Activated CD4-positive, alpha-beta T cell treated with anti-CD3 and anti-CD28 coated beads for 48 hours (primary cell): Measurements from ENCODE around the gene AHNAK.
"Not testable (repeated sequence)": the region's sequence is repeated elsewhere in the genome, so short reads cannot be mapped to it uniquely, and the experiment has no call there.

ENCODE experiments used
- DNase-seq: peaks from one replicate; pipeline ENCODE4 v3.0.0-alpha.2; 2020

AHNAK gene

DNA sequence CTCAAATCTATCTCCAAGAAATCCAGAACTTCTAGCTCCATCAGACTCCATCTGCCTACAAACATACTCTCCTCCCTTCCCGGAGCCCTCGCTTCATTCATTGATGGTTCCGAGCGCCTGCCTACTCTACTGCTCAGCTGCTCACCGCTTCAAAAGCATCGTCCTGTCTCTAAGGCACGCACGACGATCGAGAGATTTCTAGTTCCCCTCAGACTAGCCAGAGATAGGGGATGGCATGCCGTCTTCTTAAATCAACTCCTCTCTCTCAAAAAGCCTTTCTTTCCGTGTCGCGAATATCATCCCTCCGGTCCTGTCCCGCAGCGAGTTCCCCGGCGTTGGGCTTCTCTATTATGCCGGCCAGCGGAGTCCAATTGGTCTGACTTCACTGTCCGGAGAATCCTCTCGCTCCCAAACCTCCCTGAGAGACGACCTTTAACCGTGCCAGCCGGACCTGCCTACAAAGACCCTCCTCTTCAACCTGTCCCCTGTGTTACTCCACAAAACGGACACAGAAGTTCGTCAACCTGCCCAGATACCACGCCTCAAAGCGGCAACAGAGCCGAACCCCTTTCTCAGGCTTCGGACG lies 26.5 kb upstream of the AHNAK start:
- DNase-seq = peak; percentile 30

DNA sequence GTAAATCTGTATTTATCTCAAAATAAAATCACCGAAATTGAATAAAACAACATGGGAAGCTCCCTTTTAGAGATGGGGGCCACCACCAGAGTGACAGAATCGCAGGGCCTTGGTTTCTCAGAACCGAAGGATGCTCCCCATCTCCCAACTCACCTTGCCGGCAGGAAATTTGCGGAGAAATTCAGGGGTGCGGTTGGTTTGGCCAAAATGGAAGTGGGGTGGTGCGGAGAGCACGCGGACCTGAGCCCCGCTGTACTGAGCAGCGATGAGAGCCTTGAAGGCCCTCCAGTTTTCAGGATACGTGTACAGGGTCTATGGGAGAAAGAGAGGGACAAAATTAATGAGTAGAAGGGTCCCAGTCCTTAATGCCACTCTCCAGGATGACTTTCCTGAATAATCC lies 25.8 kb upstream of the AHNAK start:
- DNase-seq = no peak

DNA sequence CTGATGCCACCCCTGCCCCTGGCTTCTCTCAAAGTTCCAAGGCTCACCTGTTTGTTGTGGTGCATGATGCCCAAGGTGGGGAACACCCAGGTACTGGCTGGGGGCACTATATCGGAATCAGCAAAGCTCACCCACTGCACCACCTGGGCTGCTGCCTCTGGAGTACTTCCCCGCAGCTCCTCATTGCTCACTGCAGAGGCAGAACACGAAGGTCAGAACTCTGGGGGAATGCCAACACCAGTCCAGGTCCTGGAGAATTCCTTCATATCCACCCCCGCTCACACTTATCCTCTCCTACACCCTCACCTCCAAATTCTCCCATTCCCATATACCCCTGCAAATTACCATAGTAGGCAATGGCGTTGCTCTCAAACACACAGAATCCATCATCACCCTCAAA lies 24.9 kb upstream of the AHNAK start:
- not testable (repeated sequence) for DNase-seq

DNA sequence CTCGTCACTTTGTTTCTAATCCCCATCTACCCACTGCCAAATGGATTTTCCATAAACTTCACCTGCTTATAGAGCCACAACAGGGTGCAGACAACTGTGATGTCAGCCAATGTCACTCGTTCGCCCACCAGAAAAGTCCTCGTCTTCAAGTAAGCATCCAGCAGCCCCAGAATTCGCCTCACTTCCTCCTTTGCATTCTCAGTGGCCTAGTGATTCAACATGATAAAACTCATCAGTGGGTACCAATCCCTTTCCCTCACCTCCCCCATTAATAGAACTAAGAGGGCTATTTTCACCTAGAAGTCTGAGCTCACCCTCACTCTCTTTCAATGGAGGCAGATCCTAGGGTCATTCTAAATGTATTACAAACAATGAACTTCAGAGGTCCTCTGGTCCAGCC lies 24.3 kb upstream of the AHNAK start:
- not testable (repeated sequence) for DNase-seq

DNA sequence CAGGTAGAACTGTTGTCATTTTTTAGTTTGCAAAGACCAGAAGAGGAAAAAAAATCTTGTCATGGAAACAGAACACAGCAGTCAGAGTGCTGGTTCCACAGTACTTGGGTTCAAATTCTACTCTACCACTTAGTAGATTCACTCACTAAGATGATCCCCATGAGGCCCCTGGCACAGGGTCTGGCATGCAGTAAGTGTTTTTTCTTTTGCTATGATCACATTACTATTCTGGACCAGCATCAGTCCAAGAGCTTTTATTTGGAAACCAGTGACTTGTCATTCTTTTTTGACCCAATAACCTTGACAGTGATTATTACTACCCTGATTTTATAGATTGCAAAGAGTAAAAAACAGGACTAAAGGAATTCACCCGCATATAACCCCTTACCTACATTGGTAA lies 23.0 kb upstream of the AHNAK start:
- no peak for DNase-seq

DNA sequence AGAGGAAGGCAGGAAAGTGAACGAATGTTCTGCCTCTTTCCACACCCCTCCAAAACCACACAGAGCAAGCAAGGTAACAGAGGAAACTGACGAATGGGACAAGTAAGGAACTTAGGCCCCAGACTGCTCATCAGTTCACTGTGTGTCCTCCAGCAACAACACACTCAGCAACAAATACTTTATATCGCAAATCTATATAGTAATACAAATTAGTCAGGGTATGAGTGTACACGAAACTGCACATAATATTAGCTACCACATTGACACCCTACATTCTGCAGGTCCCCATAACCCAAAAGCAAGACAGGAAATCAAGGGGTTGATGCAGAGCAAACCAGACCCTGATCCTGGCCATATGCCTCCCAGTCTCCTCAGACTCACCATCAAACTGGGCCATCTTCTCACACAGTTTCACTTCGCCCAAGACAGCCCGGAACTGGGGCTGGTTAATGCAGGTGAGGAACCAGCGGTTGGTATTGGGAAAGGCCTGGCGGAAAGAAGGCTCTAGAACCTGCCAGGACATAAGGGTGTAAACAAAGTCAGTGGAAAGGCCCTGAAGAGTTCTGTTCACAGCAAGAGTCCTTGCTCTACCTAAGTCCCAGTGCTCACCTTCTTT lies 20.5 kb upstream of the AHNAK start:
- no peak for DNase-seq

DNA sequence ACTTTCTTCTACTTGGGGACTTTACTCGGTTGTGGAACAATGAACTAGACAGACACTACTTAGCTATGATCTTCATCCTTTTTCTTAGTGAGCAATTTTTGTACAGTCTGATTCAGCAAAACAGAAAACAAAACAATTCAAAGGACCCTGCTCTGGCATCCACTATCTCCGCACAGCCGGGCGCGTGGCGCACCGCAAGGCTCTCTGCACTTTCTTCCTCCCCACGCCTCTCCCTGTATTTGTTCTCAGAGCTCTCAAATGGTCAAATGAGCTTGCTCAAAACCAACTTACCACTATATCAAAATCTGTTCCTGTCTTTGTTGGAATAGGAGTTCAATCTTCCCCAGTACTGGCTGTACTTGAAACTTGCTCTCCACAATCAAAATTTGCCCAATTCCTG lies 19.6 kb upstream of the AHNAK start:
- no peak for DNase-seq

DNA sequence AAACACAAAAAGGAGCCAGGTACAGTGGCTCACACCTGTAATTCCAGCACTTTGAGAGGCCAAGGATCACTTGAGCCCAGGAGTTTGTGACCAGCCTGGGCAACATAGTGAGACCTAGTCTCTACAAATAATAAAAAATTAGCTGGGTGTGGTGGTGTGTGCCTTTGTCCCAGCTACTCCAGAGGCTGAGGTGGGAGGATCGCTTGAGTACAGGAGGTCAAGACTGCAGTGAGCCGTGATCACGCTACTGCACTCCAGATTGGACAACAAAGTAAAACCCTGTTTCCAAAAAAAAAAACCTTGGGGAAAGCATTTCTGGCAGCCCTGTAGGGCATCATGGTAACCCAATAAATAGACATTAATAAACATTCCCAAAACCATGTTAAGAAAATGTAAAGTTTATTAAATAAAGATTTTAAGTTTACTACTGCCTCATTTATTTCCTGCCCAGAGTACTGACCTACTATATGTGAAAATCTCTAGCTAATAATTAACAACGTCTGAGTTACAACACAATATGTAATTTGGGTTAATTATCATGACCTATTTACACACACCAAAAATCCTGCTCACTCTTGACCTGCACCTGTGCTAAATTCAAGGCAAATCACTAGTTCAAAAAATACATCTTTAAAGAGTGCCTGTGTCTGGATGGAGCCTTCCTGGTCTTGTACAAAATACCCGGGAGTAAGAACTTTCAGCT lies 18.6 kb upstream of the AHNAK start:
- no peak for DNase-seq

DNA sequence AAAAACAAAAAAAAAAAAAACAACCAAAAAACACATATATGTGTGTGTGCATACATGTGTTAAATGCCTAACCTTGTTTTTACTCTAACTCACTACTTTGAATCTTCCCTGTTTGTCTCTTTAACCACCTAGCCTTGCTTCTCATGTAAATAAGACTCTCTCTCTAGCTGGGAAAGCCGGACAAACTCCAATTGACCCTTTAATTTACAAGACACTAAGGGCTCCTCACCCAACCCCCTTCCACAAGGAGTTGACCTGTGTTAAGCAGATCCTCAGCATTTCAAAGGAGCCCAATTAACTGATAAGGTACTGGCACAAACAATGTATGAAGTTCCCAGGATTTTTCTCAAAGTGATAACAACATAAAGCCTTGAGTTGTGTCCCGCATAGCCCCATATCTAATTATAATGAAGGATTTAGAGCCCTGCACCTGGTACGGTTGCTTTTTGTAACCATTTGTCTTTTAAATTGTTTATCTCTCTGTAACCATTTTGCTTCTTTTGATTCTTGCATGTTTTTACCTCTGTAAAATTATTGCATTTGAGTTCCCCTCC lies 15.1 kb upstream of the AHNAK start:
- not testable (repeated sequence) for DNase-seq

DNA sequence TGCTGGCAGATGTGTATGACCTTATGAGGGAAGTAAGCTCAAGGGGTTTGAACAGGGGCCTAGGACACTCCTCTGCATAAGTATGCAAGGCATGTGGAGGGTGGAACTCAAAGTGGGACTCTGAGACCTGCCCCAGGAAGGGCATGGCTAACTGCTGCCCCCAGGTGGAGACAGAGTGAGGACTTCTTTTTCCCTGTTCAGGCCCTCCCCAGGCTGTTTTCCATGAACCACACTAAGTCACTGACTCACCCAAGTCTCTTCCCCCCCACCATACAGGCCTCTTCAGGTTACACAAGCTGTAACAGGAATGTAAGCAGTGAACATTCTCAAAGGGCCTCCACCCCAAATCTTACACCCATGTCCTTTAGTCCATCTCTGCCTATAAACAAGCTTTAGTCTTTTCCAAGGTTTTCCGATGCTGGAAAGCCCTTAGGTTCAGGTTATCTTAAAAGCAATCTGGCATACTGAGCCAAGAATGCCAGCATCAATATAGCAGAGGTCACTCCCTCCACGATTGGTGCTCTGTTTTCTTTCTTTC lies 14.0 kb upstream of the AHNAK start:
- DNase-seq = peak; percentile 83

DNA sequence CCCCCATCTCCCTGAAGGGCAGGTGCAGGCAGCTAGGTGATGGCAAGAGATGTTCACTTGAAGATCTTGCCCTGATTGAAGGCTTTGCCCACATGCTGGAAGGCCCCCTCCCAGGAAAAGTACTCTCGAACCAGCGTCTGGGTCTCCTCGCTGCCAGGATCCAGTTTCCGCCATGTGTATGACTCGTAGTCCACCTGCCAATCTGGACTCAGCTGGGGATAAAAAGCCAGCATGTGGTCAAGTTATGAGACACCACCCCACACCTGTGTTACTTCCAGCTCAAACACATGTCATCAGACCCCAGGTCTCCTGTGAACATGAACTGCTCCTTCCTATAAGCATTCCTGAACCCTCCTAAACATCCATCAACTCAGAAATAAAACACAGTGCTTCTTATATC lies 13.0 kb upstream of the AHNAK start:
- DNase-seq = not testable (repeated sequence)

DNA sequence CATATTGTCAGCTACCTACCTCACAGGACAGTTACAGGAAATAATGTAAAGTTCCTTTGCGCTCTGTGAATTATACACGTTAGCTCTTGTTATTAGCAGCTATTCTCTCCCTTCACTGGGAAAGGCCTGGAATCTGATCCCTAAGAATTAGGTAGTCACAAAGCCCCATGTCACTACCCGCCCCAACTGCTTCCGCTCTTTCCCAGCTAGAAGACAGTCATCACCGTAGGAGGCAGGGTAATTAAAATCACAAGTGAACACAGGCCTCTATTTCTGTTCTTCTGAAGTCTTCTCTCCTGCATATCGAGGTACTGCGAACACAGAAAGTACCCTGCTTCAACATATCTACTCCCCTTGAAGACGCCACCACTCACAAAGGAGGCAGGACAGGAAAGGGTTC lies 12.6 kb upstream of the AHNAK start:
- DNase-seq = no peak

DNA sequence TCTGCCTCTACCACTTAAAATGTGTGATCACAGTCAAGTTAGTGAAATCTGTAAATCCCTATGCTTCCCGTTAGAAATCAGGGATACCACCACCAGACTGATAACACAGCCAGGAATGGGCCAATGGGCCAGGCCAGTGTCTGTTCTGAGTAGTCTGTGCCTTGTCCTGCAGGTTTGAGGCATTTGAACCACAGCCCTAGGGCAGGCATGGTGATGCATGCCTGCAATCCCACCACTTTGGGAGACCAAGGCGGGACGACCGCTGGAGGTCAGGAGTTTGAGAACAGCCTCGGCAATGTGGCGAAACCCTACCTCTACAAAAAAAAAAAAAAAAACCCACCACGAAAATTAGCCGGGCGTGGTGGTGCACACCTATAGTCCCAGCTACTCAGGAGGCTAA lies 12.1 kb upstream of the AHNAK start:
- no peak for DNase-seq

DNA sequence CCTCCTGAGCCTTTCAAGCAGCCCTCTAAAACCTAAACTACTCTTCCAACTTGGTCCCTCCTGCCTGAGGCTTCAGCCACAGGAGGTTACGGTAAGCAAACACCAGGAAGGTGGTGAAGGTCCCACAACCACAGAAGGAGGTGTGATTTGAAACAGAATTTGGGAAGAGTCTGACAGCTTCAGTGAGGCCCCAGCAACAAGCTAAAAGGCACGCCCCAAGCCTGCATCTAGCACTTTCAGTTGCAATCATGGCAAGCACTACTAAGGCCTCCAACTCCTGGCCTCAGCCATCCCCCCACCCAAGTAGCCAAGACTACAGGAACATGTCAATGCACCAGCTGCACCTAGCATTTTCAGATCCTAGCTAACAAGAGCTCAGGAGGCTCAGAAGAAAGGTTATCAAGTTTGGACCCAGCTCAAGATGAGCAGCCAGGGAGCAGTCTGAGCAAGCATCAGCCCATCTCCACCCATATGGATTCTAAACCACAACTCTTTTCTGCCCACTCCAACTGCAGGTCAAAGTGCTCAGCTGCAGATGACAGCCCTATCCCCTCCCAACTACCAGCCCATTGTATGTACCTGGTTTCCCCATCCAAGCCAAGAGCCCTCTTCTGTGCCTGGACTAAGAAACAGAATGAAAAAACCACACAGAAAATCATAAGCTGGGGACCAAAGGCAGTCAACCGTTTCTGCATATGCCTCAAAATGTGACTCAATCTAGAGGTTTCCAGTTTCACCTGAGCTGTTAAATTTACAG lies 10.4 kb upstream of the AHNAK start:
- DNase-seq = peak; percentile 74

DNA sequence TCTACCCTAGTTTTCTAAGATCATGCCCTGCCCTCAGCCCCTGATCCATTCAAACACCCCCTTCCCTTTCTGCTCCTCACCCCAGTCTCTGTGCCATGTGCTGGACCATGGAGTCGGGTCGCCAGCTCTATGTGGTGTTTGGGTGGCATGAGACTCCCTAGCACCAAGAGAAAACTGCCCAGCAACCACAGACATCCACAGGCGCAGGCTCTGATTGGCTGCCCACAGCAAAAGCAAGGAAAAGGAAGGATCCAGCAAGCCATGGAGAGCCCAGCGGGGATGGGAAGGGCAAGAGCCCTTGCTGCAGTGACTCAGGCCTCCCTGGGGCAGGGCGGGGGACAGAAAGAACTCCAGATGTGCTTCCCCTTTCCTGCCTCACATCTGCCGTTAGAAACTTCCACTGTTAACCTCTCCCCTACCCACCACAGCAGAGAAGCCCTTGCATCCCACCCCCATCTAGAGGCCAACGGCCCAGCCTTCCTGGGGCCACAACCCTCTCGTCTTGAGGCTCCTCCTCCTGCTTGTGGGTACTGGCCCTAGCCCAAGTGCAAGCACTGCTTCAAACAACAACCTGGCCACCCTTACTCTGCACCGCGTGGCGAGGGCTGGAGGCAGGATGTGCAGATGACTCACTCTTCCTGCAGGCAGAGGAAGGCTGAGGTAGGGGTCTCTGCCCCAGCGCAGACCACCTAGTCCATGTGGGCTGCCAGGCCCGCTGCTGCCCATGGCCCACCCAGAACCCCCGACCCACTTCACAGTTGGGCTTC lies 9.7 kb upstream of the AHNAK start:
- DNase-seq = peak; percentile 88

DNA sequence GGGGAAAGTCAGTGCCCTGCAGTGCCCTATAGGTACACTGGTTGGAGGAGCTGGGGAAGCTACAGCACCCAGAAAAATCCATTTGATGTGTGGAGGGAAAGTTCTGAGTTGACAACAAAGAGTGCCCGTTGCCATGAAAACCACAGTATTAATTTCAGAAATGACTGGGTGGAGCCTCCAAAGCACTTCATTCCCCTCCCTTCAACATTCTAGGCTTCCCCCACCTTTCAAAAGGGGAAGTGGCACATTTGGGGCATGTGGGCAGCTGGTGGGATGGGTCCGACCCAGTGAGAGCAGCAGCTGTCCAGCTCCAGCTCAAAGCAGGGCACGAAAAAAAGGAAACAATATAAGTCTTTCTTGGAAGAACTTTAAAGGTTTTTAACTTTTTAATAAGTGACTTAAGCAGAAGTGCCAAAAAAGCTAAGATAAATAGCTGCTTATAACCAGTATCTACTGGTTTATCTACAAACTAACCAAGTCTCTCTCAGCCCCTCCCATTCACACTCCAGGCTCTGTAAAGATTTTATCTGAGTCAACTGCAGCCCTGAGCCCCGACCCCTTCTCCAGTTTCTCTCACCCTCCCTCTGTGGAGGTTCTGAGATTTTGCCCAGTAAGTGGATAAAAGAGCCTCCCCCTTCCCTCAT lies 9.0 kb upstream of the AHNAK start:
- DNase-seq = peak; percentile 54

DNA sequence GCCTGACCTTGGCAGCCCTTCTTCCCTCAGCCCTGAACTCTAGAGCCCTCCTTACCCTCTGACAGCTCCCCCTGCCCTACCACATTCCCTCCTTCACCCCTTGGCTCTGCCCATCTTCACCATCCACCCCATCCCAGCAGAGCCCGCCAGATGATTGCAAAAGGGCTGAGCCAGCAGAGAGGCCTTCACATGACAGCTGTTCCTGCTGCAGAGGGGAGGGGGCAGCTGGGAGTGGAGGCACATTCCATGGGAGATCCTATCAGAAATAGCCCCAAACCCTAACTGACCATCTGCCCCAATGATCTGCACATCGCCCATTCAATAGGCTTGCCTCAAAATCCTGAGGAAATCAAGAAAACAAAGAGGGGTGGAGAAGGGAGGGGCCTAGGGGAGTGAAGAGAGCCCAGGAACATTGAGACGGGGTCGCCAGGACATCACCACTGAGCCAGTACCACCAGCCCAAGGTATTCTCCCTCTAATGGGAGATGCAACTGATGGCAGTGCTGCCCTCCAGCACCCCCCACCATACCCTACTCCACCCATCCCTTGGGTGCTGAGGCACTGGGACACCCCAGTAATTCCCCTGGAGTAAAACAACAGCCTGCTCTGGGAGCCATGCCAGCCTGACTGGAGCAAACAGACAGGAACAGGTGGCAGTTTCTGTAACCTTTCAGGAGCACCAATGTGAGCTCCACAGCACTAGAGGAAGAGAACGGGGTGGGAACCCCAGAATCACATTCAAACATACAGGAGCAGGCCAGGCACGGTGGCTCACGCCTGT lies 8.0 kb upstream of the AHNAK start:
- DNase-seq = no peak

DNA sequence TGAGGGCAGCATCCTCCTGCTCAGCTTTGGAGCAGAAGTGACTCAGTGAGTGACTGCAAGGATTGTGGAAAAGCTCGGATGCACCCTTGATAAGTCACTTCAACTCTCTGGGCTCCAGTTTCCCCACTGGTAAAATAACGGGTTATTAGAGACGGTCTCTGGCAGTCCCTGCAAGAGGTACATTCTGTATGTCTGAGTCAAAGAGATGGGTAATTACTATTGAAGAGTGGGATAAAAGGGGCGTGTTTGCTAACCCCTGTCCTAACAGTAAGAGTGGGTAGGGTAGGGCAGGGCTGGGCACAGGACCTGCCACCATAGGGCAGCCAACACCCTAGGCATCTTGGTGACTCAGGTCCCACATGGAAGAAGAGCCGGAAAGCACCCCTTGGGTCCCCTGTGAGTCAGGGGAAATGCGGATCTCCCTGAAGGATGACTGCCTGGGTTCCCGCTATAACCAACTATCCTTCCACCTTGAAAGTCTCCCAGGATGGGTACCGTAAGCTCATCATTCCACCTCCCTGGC lies 7.3 kb upstream of the AHNAK start:
- DNase-seq = no peak

DNA sequence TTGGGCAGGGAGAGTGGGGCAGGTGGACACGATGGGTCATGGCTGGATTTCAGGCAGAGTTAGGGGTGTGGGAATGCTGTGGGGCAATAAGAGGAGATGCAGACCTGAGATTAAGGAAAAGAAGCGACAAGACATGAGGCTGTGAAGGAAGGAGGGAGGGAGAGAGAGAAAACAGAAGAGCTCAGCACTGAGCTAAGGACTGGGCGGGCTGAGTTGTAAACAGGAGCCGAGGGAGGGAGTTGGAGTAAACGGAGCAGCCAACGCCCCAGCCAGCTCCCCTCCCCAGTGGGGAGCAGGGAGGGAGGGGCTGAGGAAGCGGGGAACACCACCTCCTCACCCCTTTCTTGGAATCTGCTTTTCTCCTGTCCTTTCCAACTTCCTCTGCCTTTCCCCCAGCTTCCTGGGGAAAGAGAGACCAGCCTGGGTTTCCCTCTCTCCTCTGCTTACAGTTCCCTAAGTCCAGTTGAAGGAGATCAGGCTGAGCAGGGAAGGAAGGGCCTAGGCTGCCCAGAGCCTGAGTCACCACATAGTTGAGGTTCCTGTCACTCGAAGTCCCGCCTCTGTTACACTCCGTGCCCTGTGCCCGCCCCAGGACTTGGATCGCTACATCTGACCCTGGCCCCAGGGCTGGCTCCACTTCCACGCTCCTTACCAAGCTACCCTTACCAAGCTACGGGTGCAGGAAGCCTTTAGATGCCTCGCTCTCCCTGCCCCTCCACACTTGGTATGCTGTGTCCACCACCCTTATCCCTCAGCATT lies 6.7 kb upstream of the AHNAK start:
- peak; percentile 52 for DNase-seq

DNA sequence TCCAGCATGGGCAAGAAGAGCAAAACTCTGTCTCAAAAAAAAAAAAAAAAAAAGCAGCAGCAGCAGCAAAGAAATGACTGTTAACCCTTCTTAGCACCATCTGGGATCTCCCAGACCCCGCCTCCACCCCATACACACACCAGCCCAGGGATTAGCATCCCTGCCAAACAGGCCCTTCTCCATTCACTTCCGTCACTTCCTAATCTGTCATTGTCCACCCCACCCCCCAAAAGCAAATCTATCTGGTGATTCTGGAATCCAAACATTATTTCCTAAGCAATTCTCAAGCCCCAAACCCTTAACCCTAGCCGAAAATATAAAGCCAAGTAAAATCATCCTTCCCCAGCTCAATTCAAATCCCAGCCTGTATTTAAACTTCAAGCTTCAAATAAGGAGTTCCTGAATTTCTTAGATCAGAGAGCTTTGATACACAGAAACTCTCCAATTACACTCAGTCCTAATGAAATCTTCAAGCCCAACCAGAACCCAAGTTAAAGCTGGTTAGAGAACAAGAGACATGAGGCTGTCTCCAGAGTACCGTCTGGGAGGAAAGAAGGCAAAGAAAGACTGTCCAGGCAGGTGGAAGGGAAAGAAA lies 6.0 kb upstream of the AHNAK start:
- peak; percentile 32 for DNase-seq
